Measurements from ENCODE around the gene GOLGA8J. TPM values are rescaled to one million over a fixed set of nuclear protein-coding genes. Genes with fewer than 3 reads are reported as not detected.

Gene GOLGA8J
- total RNA-seq, 1 experiment from 2014 or later: not detected

DNA sequence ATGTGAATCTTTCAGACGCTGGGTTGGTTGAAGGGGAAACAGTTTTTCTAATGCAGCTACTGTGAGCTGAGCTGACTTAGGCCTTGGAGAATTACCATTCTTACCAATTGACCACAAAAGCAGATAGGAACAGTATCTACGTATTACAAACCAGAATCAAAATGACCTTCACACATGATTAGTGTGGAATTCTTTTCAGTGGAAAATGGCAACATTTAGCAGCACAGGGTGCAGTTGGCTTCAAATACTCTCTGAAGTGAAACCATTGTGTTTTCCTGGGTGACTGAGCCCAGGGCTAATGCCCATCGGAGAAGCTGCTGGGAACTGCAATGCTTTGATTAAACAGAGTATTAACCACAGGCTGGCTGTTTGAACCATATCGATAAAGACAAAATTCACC is 40.2 kb upstream of the GOLGA8J start:
- DNase-seq: no peak
- Histone ChIP-seq H4K91ac (ENCODE audit: insufficient read length, low read depth, low read length) (no peak overlapping the region), H3K4me1 (ENCODE audit: insufficient read depth, low read length) (no peaks in the 10 kb centered on the region), H3T11ph (ENCODE audit: low read length) (no peak overlapping the region), H3K27me3 (ENCODE audit: insufficient read depth, low read length) (no peaks in the 10 kb centered on the region), H4K8ac (replicated peaks; ENCODE audit: insufficient read length, low read depth, low read length) (no peak overlapping the region), H3K4me2 (ENCODE audit: insufficient read depth, insufficient read length, low read length) (no peak overlapping the region), H3K56ac (ENCODE audit: insufficient read length, low read depth, low read length) (no peak overlapping the region), H4K5ac (ENCODE audit: insufficient read length, low read depth, low read length) (no peak overlapping the region), H2BK120ac (ENCODE audit: low read depth, low read length, poor library complexity, severe bottlenecking) (no peak overlapping the region), H3K79me2 (ENCODE audit: insufficient read depth, low read length) (no peaks in the 10 kb centered on the region), H2BK20ac (ENCODE audit: low read depth, low read length, poor library complexity, severe bottlenecking) (no peak overlapping the region), H4K20me1 (ENCODE audit: control insufficient read depth, insufficient read depth, insufficient read length) (no peaks in the 10 kb centered on the region), H2AFZ (ENCODE audit: low read length) (no peak overlapping the region), H3K9me3 (ENCODE audit: control insufficient read depth, low read depth, low read length) (no peaks in the 10 kb centered on the region), H2BK12ac (ENCODE audit: insufficient read length, low read depth, low read length) (no peak overlapping the region), H3K18ac (ENCODE audit: insufficient read length, low read depth, low read length) (no peak overlapping the region), H3K79me1 (ENCODE audit: insufficient read depth, low read depth, low read length, poor library complexity, severe bottlenecking) (no peaks in the 10 kb centered on the region), H3K4ac (ENCODE audit: low read depth, low read length) (no peak overlapping the region), H3K23ac (ENCODE audit: insufficient read length, low read depth, low read length) (no peak overlapping the region), H3K9ac (ENCODE audit: extremely low read depth, insufficient read length, low read length) (no peak overlapping the region), H2BK5ac (ENCODE audit: insufficient read length, low read length) (no peak overlapping the region), H3K14ac (ENCODE audit: insufficient read depth, low read length) (no peak overlapping the region), H3K27ac (ENCODE audit: insufficient read length, low read depth, low read length) (no peak overlapping the region), H3K23me2 (ENCODE audit: insufficient read length, low read depth, low read length, poor library complexity, severe bottlenecking) (no peaks in the 10 kb centered on the region), H2BK15ac (ENCODE audit: low read depth, low read length) (no peak overlapping the region), H2AK5ac (ENCODE audit: insufficient read length, low read length) (no peak overlapping the region)
- Mint-ChIP-seq H3K4me3 (no peak overlapping the region), H3K36me3 (ENCODE audit: insufficient read depth in 1 of 3, low read depth in 3 of 3) (no peaks in the 10 kb centered on the region), H3K9me3 (no peaks in the 10 kb centered on the region), H3K4me1 (peaks cover 7 to 12% of the 10 kb centered on the region in 2 experiments), H3K27ac (no peak overlapping the region), H3K27me3 (ENCODE audit: low read depth) (peaks cover 1% of the 10 kb centered on the region)
- TF ChIP-seq, protein P1, sequence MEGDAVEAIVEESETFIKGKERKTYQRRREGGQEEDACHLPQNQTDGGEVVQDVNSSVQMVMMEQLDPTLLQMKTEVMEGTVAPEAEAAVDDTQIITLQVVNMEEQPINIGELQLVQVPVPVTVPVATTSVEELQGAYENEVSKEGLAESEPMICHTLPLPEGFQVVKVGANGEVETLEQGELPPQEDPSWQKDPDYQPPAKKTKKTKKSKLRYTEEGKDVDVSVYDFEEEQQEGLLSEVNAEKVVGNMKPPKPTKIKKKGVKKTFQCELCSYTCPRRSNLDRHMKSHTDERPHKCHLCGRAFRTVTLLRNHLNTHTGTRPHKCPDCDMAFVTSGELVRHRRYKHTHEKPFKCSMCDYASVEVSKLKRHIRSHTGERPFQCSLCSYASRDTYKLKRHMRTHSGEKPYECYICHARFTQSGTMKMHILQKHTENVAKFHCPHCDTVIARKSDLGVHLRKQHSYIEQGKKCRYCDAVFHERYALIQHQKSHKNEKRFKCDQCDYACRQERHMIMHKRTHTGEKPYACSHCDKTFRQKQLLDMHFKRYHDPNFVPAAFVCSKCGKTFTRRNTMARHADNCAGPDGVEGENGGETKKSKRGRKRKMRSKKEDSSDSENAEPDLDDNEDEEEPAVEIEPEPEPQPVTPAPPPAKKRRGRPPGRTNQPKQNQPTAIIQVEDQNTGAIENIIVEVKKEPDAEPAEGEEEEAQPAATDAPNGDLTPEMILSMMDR (conservative IDR thresholded peaks at IDR 0.05): no peak
- WGBS (ENCODE audit: extremely low coverage, insufficient read length, low lambda C conversion rate): no CpG with 5 or more reads among the region's 4 CpGs
